B cell (primary cell): ENCODE data around the gene QRICH2. TPM values are rescaled to one million over a fixed set of nuclear protein-coding genes. Genes with fewer than 3 reads are reported as not detected.

ENCODE experiments used
- ATAC-seq: fragments of 200-7000 bp; cut with Tn5 transposase; one replicate; pipeline ENCODE4 v1.10.0; 2021; ENCODE audit warnings: low read depth, mild to moderate bottlenecking, moderate number of reproducible peaks, moderate library complexity
- CTCF ChIA-PET: fragments of 350-600 bp; sonication (Branson Sonifier 250); formaldehyde crosslinking; loops from one replicate; lab custom pipeline; 2021; ENCODE audit warnings: antibody characterized with exemption, inconsistent platforms; lab: Charles Lee
- POLR2A ChIA-PET: fragments of 350-600 bp; sonication (Branson Sonifier 250); formaldehyde crosslinking; loops from one replicate; lab custom pipeline; 2021; ENCODE audit warnings: antibody characterized with exemption; lab: Charles Lee
- DNase-seq: peaks from one replicate; pipeline ENCODE4 v3.0.0; 2013
- H2AFZ ChIP-seq: 2 replicates; pipeline ENCODE4 v1.6.1; 2012; ENCODE audit warnings: mild to moderate bottlenecking, low read depth, low read length; ENCODE audit not compliant: insufficient read depth, poor library complexity, severe bottlenecking
- H3K27ac ChIP-seq, 2 donors: 1 replicate in 1 of 2; 2 replicates in 1 of 2; pipeline ENCODE4 v1.5.1; 2012 to 2013; ENCODE audit warnings: low read length in 2 of 2, mild to moderate bottlenecking in 2 of 2, moderate library complexity in 1 of 2
- H3K27me3 ChIP-seq, 4 experiments: fragments of 200-600 bp in 1 of 4; sonication (generic) in 1 of 4; replicated peaks in 1 of 4; 1 replicate in 2 of 4; 2 replicates in 2 of 4; pipeline versions ENCODE4 v1.6.1 to v1.7.0; 2013 to 2016; ENCODE audit warnings: low read length in 3 of 4, mild to moderate bottlenecking in 2 of 4, mixed read lengths in 1 of 4, moderate library complexity in 1 of 4; ENCODE audit not compliant: insufficient read depth in 4 of 4, control insufficient read depth in 3 of 4; ENCODE audit errors: control extremely low read depth in 1 of 4
- H3K36me3 ChIP-seq, 2 experiments: replicated peaks in 1 of 2; 1 replicate in 1 of 2; 2 replicates in 1 of 2; pipeline versions ENCODE4 v1.6.1 to v1.7.1; 2013; ENCODE audit warnings: low read length in 1 of 2; ENCODE audit not compliant: insufficient read depth in 2 of 2, control insufficient read depth in 1 of 2; ENCODE audit errors: control extremely low read depth in 1 of 2, extremely low read depth in 1 of 2
- H3K4me1 ChIP-seq, 2 donors: fragments of 200-600 bp in 1 of 2; sonication (generic) in 1 of 2; 1 replicate in 1 of 2; 2 replicates in 1 of 2; pipeline versions ENCODE4 v1.5.1 to v1.6.1; 2013 to 2017; ENCODE audit warnings: low read length in 2 of 2; ENCODE audit not compliant: control insufficient read depth in 2 of 2, insufficient read depth in 2 of 2
- H3K4me2 ChIP-seq: replicated peaks from 2 replicates; pipeline ENCODE3; 2012; ENCODE audit warnings: mild to moderate bottlenecking, low read depth, low read length; ENCODE audit not compliant: poor library complexity, severe bottlenecking
- H3K4me3 ChIP-seq, 5 experiments: fragments of 200-600 bp in 1 of 5; sonication (generic) in 1 of 5; 1 replicate in 3 of 5; 2 replicates in 2 of 5; pipeline versions ENCODE4 v1.5.1 to v1.7.0; 2011 to 2016; ENCODE audit warnings: low read length in 4 of 5, mild to moderate bottlenecking in 4 of 5, low read depth in 2 of 5, control low read depth in 1 of 5, moderate library complexity in 1 of 5; ENCODE audit not compliant: insufficient read depth in 1 of 5; ENCODE audit errors: control extremely low read depth in 1 of 5, extremely low read depth in 1 of 5
- H3K79me2 ChIP-seq: fragments of 200-600 bp; sonication (generic); one replicate; pipeline ENCODE4 v1.6.0; 2016; ENCODE audit warnings: low read length; ENCODE audit not compliant: control insufficient read depth, insufficient read depth
- H3K9ac ChIP-seq: fragments of 200-600 bp; sonication (generic); 2 replicates; pipeline ENCODE4 v1.6.1; 2017; ENCODE audit warnings: mild to moderate bottlenecking, low read length, moderate library complexity
- H3K9me3 ChIP-seq, 3 donors: one replicate each; pipeline versions ENCODE4 v1.6.1 to v1.7.1; 2013; ENCODE audit warnings: low read length in 2 of 3; ENCODE audit not compliant: control insufficient read depth in 2 of 3, insufficient read depth in 1 of 3; ENCODE audit errors: control extremely low read depth in 1 of 3
- H4K20me1 ChIP-seq: 2 replicates; pipeline ENCODE4 v1.6.0; 2012; ENCODE audit warnings: mild to moderate bottlenecking, low read length; ENCODE audit not compliant: insufficient read depth, control insufficient read depth, poor library complexity, severe bottlenecking
- H3K27ac Mint-ChIP-seq: one replicate; pipeline ENCODE4 v1.8.0; 2021; ENCODE audit warnings: mixed read lengths
- H3K27me3 Mint-ChIP-seq: one replicate; pipeline ENCODE4 v1.8.0; 2021; ENCODE audit warnings: mixed read lengths
- H3K4me1 Mint-ChIP-seq: one replicate; pipeline ENCODE4 v1.8.0; 2021; ENCODE audit warnings: mixed read lengths
- H3K4me3 Mint-ChIP-seq: one replicate; pipeline ENCODE4 v1.8.0; 2021; ENCODE audit warnings: mixed read lengths
- H3K9me3 Mint-ChIP-seq: one replicate; pipeline ENCODE4 v1.8.0; 2022; ENCODE audit warnings: mixed read lengths; ENCODE audit not compliant: insufficient read depth
- EZH2 ChIP-seq: IDR thresholded peaks from 2 replicates; pipeline ENCODE4 v1.6.1; 2012; ENCODE audit warnings: borderline replicate concordance, low read depth, mild to moderate bottlenecking, moderate library complexity, low read length; ENCODE audit not compliant: insufficient read depth, poor library complexity, severe bottlenecking
- WGBS: methylation state at CpG from one replicate; pipeline ENCODE4 v1.1.5; 2013; ENCODE audit warnings: missing lambda C conversion rate; ENCODE audit not compliant: insufficient coverage; 5-methylcytosine and 5-hydroxymethylcytosine counted together
- intact Hi-C: fragments of 100-400 bp; cut with micrococcal nuclease; formaldehyde crosslinking; loops from one replicate; pipeline ENCODE4 v1.10.0; 2022
- polyA plus RNA-seq: library from polyadenylated mRNA; depleted of rRNA; stranded (reverse); fragments of >200 nt; gene quantifications from 2 replicates; pipeline ENCODE4 v1.2.3, GENCODE V29; 2012
- total RNA-seq, 2 donors: library from RNA; stranded (reverse); fragments of 120-200 nt in 1 of 2; gene quantifications; 1 replicate in 1 of 2; 2 replicates in 1 of 2; pipeline versions ENCODE4 v1.2.3 to v1.2.4, GENCODE V29; 2013 to 2022
- TF ChIP-seq, protein P1 (sequence below): fragments of 200-600 bp; IDR thresholded peaks from one replicate; pipeline ENCODE4 v1.8.0; 2022; ENCODE audit warnings: antibody characterized with exemption, mild to moderate bottlenecking

QRICH2 gene
- total and polyA plus RNA-seq, 2 donors (not counting 1 experiment from before 2014, with no cell fraction given), result 4.4 to 4.5 TPM

DNA sequence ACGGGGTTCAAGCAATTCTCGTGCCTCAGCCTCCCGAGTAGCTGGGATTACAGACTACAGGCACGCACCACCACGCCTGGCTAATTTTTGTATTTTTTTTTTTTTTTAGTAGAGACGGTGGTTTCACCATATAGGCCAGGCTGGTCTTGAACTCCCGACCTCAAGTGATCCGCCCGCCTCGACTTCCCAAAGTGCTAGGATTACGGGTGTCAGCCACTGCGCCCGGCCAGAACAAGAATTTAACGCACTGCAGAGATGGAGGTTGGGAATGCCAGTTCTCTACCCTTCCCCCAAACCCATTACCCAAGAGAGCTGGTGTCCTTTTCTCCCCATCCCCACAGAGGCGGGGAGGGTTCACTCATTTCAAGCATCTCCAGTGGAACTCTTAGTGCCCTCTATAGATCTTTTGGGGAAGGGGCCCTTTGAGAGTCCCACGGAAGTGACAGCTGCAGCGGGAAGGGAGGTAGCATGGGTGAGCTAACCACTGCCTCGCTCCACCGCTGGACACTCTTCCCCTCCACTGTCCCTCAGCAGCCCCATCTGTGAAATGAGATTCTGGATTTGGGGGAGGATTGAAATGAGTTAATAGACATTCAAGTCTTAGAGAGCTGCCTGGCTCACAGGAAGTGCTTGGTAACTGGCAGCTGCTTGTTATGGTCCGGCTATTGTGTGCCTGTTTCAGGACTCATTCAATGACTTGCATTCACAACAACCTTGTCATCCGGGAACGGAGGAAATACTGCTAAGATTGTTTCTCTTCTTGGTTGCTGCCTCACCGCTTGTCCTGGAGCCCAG is 46.5 kb downstream of the QRICH2 start:
- Histone ChIP-seq H3K27ac (peak overlapping the region in 1 of 2 donors; percentile 60), H3K27me3 (no peaks in the 10 kb centered on the region), H2AFZ (peak overlapping the region; percentile 37), H3K36me3 (peaks cover 0 to 3% of the 10 kb centered on the region in 2 experiments), H4K20me1 (peaks cover 10% of the 10 kb centered on the region), H3K9me3 (peaks cover 0 to 2% (median 0%) of the 10 kb centered on the region in 3 donors), H3K4me2 (peak overlapping the region; percentile 50), H3K79me2 (peaks cover 17% of the 10 kb centered on the region), H3K9ac (peak overlapping the region; percentile 44), H3K4me1 (peaks cover 55 to 60% of the 10 kb centered on the region in 2 donors), H3K4me3 (peak overlapping the region in 1 of 5 experiments; percentile 3)
- no peaks in the 10 kb centered on the region for H3K9me3 Mint-ChIP-seq
- H3K4me1 Mint-ChIP-seq, result peaks cover 57% of the 10 kb centered on the region
- WGBS, result 25% methylated on average over 4 of the region's 23 CpGs
- no peak for ATAC-seq
- POLR2A ChIA-PET, result interaction anchor here (1.3 to 3.3 kb wide), 3 partner anchors 12 to 708 kb away, joined by 3 to 44 read pairs (median 3); no protein-coding TSS in a partner anchor
- intact Hi-C loops, result loop anchor here (2.0 to 10.0 kb wide), 3 partner anchors 15 to 357 kb away; partner anchors contain the start of gene MRPL38
- TF ChIP-seq, protein P1, sequence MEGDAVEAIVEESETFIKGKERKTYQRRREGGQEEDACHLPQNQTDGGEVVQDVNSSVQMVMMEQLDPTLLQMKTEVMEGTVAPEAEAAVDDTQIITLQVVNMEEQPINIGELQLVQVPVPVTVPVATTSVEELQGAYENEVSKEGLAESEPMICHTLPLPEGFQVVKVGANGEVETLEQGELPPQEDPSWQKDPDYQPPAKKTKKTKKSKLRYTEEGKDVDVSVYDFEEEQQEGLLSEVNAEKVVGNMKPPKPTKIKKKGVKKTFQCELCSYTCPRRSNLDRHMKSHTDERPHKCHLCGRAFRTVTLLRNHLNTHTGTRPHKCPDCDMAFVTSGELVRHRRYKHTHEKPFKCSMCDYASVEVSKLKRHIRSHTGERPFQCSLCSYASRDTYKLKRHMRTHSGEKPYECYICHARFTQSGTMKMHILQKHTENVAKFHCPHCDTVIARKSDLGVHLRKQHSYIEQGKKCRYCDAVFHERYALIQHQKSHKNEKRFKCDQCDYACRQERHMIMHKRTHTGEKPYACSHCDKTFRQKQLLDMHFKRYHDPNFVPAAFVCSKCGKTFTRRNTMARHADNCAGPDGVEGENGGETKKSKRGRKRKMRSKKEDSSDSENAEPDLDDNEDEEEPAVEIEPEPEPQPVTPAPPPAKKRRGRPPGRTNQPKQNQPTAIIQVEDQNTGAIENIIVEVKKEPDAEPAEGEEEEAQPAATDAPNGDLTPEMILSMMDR, result no peak
- TF ChIP-seq EZH2, result no peak
- peak overlapping the region; percentile 83 for H3K27ac Mint-ChIP-seq
- H3K27me3 Mint-ChIP-seq, result no peaks in the 10 kb centered on the region
- CTCF ChIA-PET, result interaction anchor here (0.7 to 8.2 kb wide), 8 partner anchors 12 to 142 kb away, joined by 3 to 66 read pairs (median 15); no protein-coding TSS in a partner anchor
- H3K4me3 Mint-ChIP-seq, result peak overlapping the region; percentile 81
- DNase-seq, result peak; percentile 52
